GM12878 (cell line): ENCODE results near the gene SPOCK1. TPM values are rescaled to one million over a fixed set of nuclear protein-coding genes. Genes with fewer than 3 reads are reported as not detected.

Experiments used
- CBX3 ChIP-seq: fragments of 200-600 bp; sonication (generic); IDR thresholded peaks from 2 replicates; pipeline ENCODE4 v1.6.1; 2016; ENCODE audit warnings: low read depth, borderline replicate concordance
- E2F8 ChIP-seq: fragments of 450-650 bp; IDR thresholded peaks from 2 replicates; pipeline ENCODE4 v1.6.1; 2018; ENCODE audit warnings: mild to moderate bottlenecking, low read depth, moderate library complexity; ENCODE audit not compliant: partially characterized antibody
- GABPA ChIP-seq: IDR thresholded peaks from 2 replicates; pipeline ENCODE4 v1.6.1; 2014; ENCODE audit warnings: antibody characterized with exemption, low read depth, mild to moderate bottlenecking, inconsistent platforms
- IKZF2 ChIP-seq, 2 experiments: fragments of 450-650 bp; IDR thresholded peaks; 2 replicates each; pipeline ENCODE4 v1.6.1; 2017; ENCODE audit warnings: mild to moderate bottlenecking in 2 of 2, moderate library complexity in 2 of 2
- IRF3 ChIP-seq: fragments of 450-650 bp; IDR thresholded peaks from 2 replicates; pipeline ENCODE4 v1.6.1; 2014; ENCODE audit warnings: mild to moderate bottlenecking
- NR2C2 ChIP-seq: IDR thresholded peaks from 2 replicates; pipeline ENCODE4 v1.6.1; 2011; ENCODE audit warnings: borderline replicate concordance, low read depth; ENCODE audit not compliant: control insufficient read depth, insufficient read length
- NR2F1 ChIP-seq: fragments of 450-650 bp; conservative IDR thresholded peaks from 2 replicates; pipeline ENCODE4 v1.6.1; 2017; ENCODE audit warnings: mild to moderate bottlenecking
- SIX5 ChIP-seq: IDR thresholded peaks from 2 replicates; pipeline ENCODE4 v1.6.1; 2011; ENCODE audit warnings: mild to moderate bottlenecking, low read depth, low read length, moderate library complexity; ENCODE audit not compliant: severe bottlenecking
- WRNIP1 ChIP-seq: IDR thresholded peaks from 2 replicates; pipeline ENCODE4 v1.6.1; 2011; ENCODE audit warnings: low read depth, low read length, improper control_type of control experiment, borderline replicate concordance
- ZNF217 ChIP-seq: fragments of 450-650 bp; IDR thresholded peaks from 2 replicates; pipeline ENCODE4 v1.6.1; 2017; ENCODE audit warnings: antibody characterized with exemption, mild to moderate bottlenecking
- ZNF687 ChIP-seq: fragments of 450-650 bp; IDR thresholded peaks from 2 replicates; pipeline ENCODE4 v1.6.1; 2017; ENCODE audit warnings: mild to moderate bottlenecking, moderate library complexity
- polyA plus RNA-seq, 11 experiments: library from polyadenylated mRNA; depleted of rRNA in 4 of 11; unstranded in 6 of 11; stranded (reverse) in 5 of 11; fragments of >200 nt; fragmentation: Nextera tagmentation in 4 of 11; fragmentation: Illumina TruSeq in 1 of 11; extraction: Ambion mirVana in 4 of 11; extraction: Trizol in 1 of 11; gene quantifications; 1 replicate in 1 of 11; 2 replicates in 10 of 11; pipeline versions ENCODE4 v1.2.1 to v1.2.3, GENCODE V29; 2011 to 2016; ENCODE audit warnings: inconsistent platforms in 2 of 11, missing spikeins in 2 of 11, low read depth in 1 of 11
- total RNA-seq, 4 experiments: library from RNA; depleted of rRNA in 3 of 4; stranded (reverse); fragments of >200 nt in 3 of 4; fragmentation: Illumina TruSeq in 1 of 4; extraction: Trizol in 1 of 4; gene quantifications; 2 replicates each; pipeline versions ENCODE4 v1.2.1 to v1.2.3, GENCODE V29; 2013 to 2021

SPOCK1 gene
- total and polyA plus RNA-seq, 10 of the 15 experiments (the other 5 are each of a cell fraction or from before 2014, with no cell fraction given): 0.06 to 0.68 (median 0.25) TPM; not detected in 3

- no peak for TF ChIP-seq IRF3
- TF ChIP-seq E2F8: no peak
- no peak for TF ChIP-seq CBX3
- no peak for TF ChIP-seq NR2F1
- no peak for TF ChIP-seq ZNF217
- TF ChIP-seq SIX5: no peak
- TF ChIP-seq GABPA: no peak
- no peak for TF ChIP-seq IKZF2 (IDR thresholded peaks at IDR 0.05)
- TF ChIP-seq NR2C2: no peak
- TF ChIP-seq ZNF687: no peak
- TF ChIP-seq WRNIP1: no peak
- TF ChIP-seq, all 136 proteins: peak for 0
Measured at GRCh38 chr5:137218471-137218870, 280.7 kb downstream of the SPOCK1 start (continued).
